GM12865 (cell line): ENCODE data around the gene TMUB1.
A peak's percentile ranks its signal among the peaks of the same experiment; 100 is the strongest.

Experiments
- DNase-seq: peaks from one replicate; pipeline ENCODE4 v3.0.0; 2010; ENCODE audit warnings: low read depth
- H3K4me3 ChIP-seq: 2 replicates; pipeline ENCODE4 v1.5.1; 2011; ENCODE audit warnings: mild to moderate bottlenecking, low read depth, low read length, control low read depth
- CTCF ChIP-seq: IDR thresholded peaks from 2 replicates; pipeline ENCODE4 v1.5.1; 2011; ENCODE audit warnings: low read length, control low read depth, low read depth, inconsistent platforms; ENCODE audit not compliant: insufficient read depth; ENCODE audit errors: missing control alignments

Gene TMUB1

GRCh38 chr7:151110941-151111645, 27.8 kb upstream of the TMUB1 start:
- DNase-seq, result peak; percentile 77
- TF ChIP-seq CTCF, result peak; percentile 90
- no peak overlapping the region for H3K4me3 ChIP-seq

- no peak for TF ChIP-seq CTCF
- H3K4me3 ChIP-seq, result no peak overlapping the region
- DNase-seq, result no peak
Observed at GRCh38 chr7:151110236-151110940, 27.1 kb upstream of the TMUB1 start.

GRCh38 chr7:151109094-151110048, 26.1 kb upstream of the TMUB1 start:
- TF ChIP-seq CTCF, result no peak
- no peak for DNase-seq
- H3K4me3 ChIP-seq, result no peak overlapping the region

- no peak for TF ChIP-seq CTCF
- H3K4me3 ChIP-seq, result no peak overlapping the region
- DNase-seq, result no peak
Observed at GRCh38 chr7:151107882-151108281, 24.6 kb upstream of the TMUB1 start.

- DNase-seq, result no peak
- TF ChIP-seq CTCF, result no peak
- H3K4me3 ChIP-seq, result no peak overlapping the region
Observed at GRCh38 chr7:151104411-151105235, 21.3 kb upstream of the TMUB1 start.

GRCh38 chr7:151103973-151104372, 20.7 kb upstream of the TMUB1 start:
- DNase-seq, result no peak
- H3K4me3 ChIP-seq, result no peak overlapping the region
- no peak for TF ChIP-seq CTCF
